SK-N-DZ (cell line): ENCODE results near the gene YIF1B. TPM values are rescaled to one million over a fixed set of nuclear protein-coding genes. Genes with fewer than 3 reads are reported as not detected.
"Not testable (repeated sequence)": the region's sequence is repeated elsewhere in the genome, so short reads cannot be mapped to it uniquely, and the experiment has no call there.

Experiments
- DNase-seq: peaks from one replicate; pipeline ENCODE4 v3.0.0-alpha.2; 2015; ENCODE audit warnings: low spot score
- polyA plus RNA-seq, 2 experiments: library from polyadenylated mRNA; depleted of rRNA; stranded (reverse); fragments of >200 nt; gene quantifications; 2 replicates each; pipeline ENCODE4 v1.2.3, GENCODE V29; 2014

Gene YIF1B, protein sequence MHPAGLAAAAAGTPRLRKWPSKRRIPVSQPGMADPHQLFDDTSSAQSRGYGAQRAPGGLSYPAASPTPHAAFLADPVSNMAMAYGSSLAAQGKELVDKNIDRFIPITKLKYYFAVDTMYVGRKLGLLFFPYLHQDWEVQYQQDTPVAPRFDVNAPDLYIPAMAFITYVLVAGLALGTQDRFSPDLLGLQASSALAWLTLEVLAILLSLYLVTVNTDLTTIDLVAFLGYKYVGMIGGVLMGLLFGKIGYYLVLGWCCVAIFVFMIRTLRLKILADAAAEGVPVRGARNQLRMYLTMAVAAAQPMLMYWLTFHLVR
- 73.2 and 80.4 TPM in 2 replicates for polyA plus RNA-seq (2014; cell fraction: cytosol; rRNA removed)
- 65.2 and 72.6 TPM in 2 replicates for polyA plus RNA-seq (2014; cell fraction: nucleus; rRNA removed)

GRCh38 chr19:38315657-38316476 is at the start of gene YIF1B:
Gene YIF1B, minus strand, starts transcription at chr19:38315947. Its CDS starts 30 bp downstream, at chr19:38315917.
- peak; percentile 96 for DNase-seq

DNA sequence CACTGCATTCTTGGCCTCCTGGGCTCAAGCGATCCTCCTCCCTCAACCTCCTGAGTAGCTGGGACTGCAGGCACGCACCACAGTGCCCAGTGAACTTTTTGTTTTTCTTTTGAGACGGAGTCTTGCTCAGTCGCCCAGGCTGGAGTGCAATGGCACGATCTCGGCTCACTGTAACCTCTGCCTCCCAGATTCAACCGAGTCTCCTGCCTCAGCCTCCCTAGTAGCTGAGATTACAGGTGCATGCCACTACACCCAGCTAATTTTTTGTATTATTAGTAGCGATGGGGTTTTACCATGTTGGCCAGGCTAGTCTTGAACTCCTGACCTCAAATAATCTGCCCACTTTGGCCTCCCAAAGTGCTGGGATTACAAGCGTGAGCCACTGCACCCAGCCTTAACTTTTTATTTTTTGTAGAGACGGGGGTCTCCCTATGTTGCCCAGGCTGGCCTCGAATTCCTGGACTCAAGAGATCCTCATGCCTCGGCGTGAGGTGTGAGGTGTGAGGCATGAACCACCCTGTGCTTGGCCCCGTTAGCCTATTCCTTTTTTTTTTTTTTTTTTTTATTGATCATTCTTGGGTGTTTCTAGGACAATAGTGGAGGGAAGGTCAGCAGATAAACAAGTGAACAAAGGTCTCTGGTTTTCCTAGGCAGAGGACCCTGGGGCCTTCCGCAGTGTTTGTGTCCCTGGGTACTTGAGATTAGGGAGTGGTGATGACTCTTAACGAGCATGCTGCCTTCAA is 47.4 kb upstream of the YIF1B start:
- DNase-seq, result not testable (repeated sequence)

GRCh38 chr19:38362076-38362945 is 46.6 kb upstream of the YIF1B start:
- peak; percentile 59 for DNase-seq

- peak; percentile 83 for DNase-seq
Measured at GRCh38 chr19:38361633-38362075, 45.9 kb upstream of the YIF1B start.

- DNase-seq, result no peak
Measured at GRCh38 chr19:38360839-38361631, 45.3 kb upstream of the YIF1B start.

GRCh38 chr19:38360351-38360750 is 44.6 kb upstream of the YIF1B start:
- DNase-seq, result no peak

GRCh38 chr19:38359242-38360021 is 43.7 kb upstream of the YIF1B start:
- DNase-seq, result no peak

GRCh38 chr19:38358071-38358470 is 42.3 kb upstream of the YIF1B start:
- DNase-seq, result no peak

DNA sequence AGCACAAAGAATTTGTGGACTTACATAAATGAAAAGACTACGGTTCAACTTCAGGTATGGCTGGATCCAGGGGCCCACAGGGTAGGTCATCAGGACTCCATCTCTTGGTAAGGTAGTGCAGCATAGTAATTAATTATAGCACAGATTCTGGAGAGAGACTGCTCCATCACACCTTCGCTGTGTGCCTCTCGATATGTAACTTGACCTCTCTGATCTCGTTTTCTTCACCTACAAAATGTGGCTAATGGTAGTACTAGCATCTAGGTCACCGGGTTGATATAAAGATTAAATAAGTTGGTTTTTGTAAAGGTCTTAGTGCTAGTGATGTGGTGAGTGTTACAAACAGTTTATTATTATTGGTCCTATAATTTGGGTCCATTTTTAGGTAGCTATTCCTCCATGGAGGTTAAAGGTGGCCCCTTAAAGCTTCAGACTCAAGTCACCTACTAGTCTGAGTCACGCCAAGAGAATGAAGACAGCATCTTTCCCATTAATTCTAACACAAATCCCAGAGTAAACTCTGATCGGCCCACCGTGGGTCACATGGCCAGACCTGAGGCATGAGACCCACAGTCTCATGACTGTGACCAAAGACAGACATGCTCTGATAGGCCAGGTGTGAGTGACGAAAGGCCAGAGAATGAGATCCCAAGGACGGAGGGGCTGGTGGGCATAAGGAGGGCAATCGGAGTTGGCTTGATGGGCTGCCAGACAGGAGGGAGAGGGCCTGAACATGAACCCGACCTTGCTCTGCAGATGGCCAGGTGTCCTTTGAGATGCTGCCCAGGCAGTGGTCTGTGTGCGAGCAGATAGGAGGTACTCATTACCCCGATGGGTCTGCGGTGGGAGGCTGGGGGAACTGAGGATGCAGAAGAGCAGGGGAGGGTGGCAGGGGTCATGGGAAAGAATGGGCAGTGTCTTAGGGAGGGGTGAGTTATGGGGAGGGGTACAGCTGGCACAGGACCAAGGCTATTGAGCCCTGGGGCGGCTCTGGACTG is 40.3 kb upstream of the YIF1B start:
- no peak for DNase-seq

- DNase-seq, result no peak
Measured at GRCh38 chr19:38352611-38353010, 36.9 kb upstream of the YIF1B start.

DNA sequence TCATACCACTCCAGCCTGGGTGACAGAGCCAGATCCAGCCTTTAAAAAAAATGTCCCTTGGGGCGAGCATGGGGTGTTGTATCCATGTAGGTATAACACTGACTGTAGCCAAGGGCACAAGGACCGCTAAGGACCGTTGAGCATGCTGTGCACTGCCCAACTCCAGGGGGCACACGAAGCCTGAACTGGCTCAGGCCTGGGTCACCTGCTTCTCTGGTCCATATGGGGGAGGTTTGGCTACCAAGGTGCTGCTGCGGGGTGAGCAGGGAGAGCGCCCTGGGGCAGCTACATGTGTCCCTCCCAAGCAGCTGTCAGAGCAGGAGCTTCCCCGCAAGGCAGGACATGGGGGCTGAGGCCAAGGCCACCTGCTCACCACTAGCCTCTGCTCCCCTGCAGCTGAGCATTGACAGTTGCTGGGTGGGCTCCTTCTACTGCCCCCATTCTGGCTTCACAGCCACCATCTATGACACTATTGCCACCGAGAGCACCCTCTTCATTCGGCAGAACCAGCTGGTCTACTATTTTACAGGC is 36.2 kb upstream of the YIF1B start:
- no peak for DNase-seq

GRCh38 chr19:38350883-38351282 is 35.1 kb upstream of the YIF1B start:
- DNase-seq, result no peak

- no peak for DNase-seq
Measured at GRCh38 chr19:38346837-38347236, 31.1 kb upstream of the YIF1B start.

DNA sequence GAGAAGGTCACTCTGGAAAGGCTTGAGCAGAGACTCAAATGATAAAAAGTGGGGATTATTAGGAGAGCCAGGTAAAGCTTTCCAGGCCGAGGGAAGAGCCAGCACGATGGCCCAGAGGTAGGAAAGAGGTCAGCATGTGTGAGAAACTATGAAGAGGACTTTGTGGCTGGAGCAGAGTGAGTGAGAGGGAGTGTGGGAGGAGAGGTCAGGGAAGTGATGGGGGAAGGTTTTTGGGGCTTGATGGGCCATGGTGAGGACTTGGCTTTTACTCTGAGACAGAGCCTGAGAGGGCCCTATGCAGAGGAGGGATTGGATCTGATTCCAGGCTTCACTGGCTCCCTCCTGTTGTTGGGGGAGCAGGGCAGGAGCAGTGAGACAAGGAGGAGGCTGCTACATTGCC is 25.2 kb upstream of the YIF1B start:
- no peak for DNase-seq

DNA sequence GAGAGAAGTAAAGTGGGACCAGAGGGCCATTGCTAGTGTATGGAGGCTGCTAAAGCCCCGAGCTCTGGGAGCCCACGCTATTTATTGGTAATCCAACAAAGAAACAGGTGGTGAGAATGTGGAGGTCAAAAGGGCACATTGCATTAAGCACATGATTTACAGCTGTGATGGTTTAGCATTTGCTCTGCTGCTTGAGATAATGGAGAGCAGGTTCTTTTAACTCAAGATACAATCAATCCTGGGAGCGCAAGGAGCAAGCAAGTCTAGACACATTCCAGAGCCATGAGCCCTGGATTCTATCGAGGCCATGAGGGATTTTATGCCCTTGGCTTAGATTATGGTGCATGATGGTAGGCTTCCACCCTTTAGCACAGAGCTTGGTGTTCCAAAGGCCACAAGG is 23.3 kb upstream of the YIF1B start:
- peak; percentile 93 for DNase-seq

DNA sequence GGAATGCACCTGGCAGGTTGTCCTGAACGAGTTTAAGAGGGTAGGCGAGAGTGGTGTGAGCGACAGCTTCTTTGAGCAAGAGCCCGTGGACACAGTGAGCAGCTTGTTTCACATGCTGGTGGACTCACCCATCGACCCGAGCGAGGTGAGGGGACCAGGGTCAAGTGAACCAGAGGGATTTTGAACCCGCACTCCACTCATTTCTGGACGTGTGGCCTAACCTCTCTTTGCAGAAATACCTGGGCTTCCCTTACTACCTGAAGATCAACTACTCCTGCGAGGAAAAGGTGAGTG is 21.6 kb upstream of the YIF1B start:
- DNase-seq, result no peak

DNA sequence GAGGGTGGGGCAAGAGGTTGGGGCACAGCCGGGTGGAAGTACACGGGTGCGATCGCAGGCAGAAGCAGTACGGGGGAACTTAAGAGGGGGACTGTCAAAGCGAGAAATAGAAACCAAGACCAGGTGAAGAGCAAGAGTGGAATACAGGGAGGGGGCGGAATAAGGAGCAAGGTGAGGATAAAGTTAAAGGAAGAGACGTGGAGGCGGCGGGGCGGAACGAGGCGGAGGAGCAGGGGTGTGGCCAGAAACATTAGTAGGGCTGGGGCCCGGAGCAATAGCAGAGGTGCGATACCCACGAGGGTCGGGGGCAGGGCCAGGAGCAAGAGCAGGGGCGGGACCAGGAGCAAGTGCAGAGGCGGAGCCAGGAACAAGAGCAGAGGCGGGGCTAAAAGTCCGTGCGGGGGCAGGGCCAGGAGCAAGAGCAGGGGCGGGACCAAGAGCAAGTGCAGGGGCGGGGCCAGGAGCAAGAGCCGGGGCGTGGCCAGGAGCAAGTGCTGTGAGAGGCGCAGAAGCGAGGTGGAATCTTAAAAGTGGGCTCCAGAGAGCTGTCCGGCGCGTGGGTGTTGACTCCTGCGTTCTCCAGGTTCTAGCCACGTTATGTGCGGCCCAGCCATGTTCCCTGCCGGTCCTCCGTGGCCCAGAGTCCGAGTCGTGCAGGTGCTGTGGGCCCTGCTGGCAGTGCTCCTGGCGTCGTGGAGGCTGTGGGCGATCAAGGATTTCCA is 21.1 kb upstream of the YIF1B start:
- peak; percentile 89 for DNase-seq
